Mesendoderm (in vitro differentiated cells): ENCODE data around the gene TSPAN31.

Source experiments
- DNase-seq: peaks from one replicate; pipeline ENCODE4 v3.0.0; 2013
- H2AK5ac ChIP-seq: 2 replicates; pipeline ENCODE4 v1.6.1; 2013; ENCODE audit warnings: low read length, inconsistent platforms
- H2BK120ac ChIP-seq: 2 replicates; pipeline ENCODE4 v1.6.1; 2013; ENCODE audit warnings: low read depth, mild to moderate bottlenecking, low read length, moderate library complexity, mixed read lengths
- H2BK15ac ChIP-seq: replicated peaks from 2 replicates; pipeline ENCODE4 v1.6.1; 2013; ENCODE audit warnings: low read depth, mild to moderate bottlenecking, moderate library complexity
- H2BK5ac ChIP-seq: 2 replicates; pipeline ENCODE4 v1.6.1; 2013; ENCODE audit warnings: low read length, inconsistent platforms
- H3K18ac ChIP-seq: 2 replicates; pipeline ENCODE4 v1.6.1; 2013; ENCODE audit warnings: mild to moderate bottlenecking, low read length, mixed read lengths
- H3K23ac ChIP-seq: one replicate; pipeline ENCODE4 v1.6.1; 2013; ENCODE audit warnings: low read length
- H3K27ac ChIP-seq: 2 replicates; pipeline ENCODE4 v1.5.1; 2013; ENCODE audit warnings: low read depth, mild to moderate bottlenecking, inconsistent platforms, low read length, moderate library complexity
- H3K27me3 ChIP-seq: 2 replicates; pipeline ENCODE4 v1.6.1; 2013; ENCODE audit warnings: low read length, control low read depth, mild to moderate bottlenecking, inconsistent platforms; ENCODE audit not compliant: insufficient read depth, poor library complexity
- H3K36me3 ChIP-seq: 2 replicates; pipeline ENCODE4 v1.6.1; 2013; ENCODE audit warnings: low read length, inconsistent platforms; ENCODE audit not compliant: control insufficient read depth, insufficient read depth
- H3K4ac ChIP-seq: one replicate; pipeline ENCODE4 v1.6.1; 2013; ENCODE audit warnings: low read depth, mild to moderate bottlenecking, low read length, moderate library complexity
- H3K4me1 ChIP-seq: 2 replicates; pipeline ENCODE4 v1.6.1; 2013; ENCODE audit warnings: low read depth, low read length, inconsistent platforms; ENCODE audit not compliant: control insufficient read depth
- H3K4me2 ChIP-seq: 2 replicates; pipeline ENCODE4 v1.6.1; 2013; ENCODE audit warnings: low read length
- H3K4me3 ChIP-seq: 2 replicates; pipeline ENCODE4 v1.5.1; 2013; ENCODE audit warnings: mild to moderate bottlenecking, low read length
- H3K56ac ChIP-seq: one replicate; pipeline ENCODE4 v1.6.1; 2013; ENCODE audit warnings: low read length
- H3K79me1 ChIP-seq: 2 replicates; pipeline ENCODE4 v1.6.1; 2013; ENCODE audit warnings: low read length, inconsistent platforms
- H3K79me2 ChIP-seq: 2 replicates; pipeline ENCODE4 v1.6.1; 2013; ENCODE audit warnings: mild to moderate bottlenecking, low read length; ENCODE audit not compliant: control insufficient read depth, insufficient read depth
- H3K9ac ChIP-seq: 2 replicates; pipeline ENCODE4 v1.6.1; 2013; ENCODE audit warnings: low read length, inconsistent platforms
- H4K5ac ChIP-seq: one replicate; pipeline ENCODE4 v1.6.1; 2013; ENCODE audit warnings: low read length
- H4K8ac ChIP-seq: one replicate; pipeline ENCODE4 v1.6.1; 2013; ENCODE audit warnings: low read depth, mild to moderate bottlenecking, control low read depth, low read length, moderate library complexity
- WGBS: extraction: QIAGEN DNeasy Blood & Tissue Kit; methylation state at CpG from one replicate; pipeline ENCODE4 v1.1.7; 2013; ENCODE audit warnings: low lambda C conversion rate, missing lambda C conversion rate; ENCODE audit not compliant: insufficient coverage; ENCODE audit errors: extremely low coverage; 5-methylcytosine and 5-hydroxymethylcytosine counted together

The TSPAN31 gene

DNA sequence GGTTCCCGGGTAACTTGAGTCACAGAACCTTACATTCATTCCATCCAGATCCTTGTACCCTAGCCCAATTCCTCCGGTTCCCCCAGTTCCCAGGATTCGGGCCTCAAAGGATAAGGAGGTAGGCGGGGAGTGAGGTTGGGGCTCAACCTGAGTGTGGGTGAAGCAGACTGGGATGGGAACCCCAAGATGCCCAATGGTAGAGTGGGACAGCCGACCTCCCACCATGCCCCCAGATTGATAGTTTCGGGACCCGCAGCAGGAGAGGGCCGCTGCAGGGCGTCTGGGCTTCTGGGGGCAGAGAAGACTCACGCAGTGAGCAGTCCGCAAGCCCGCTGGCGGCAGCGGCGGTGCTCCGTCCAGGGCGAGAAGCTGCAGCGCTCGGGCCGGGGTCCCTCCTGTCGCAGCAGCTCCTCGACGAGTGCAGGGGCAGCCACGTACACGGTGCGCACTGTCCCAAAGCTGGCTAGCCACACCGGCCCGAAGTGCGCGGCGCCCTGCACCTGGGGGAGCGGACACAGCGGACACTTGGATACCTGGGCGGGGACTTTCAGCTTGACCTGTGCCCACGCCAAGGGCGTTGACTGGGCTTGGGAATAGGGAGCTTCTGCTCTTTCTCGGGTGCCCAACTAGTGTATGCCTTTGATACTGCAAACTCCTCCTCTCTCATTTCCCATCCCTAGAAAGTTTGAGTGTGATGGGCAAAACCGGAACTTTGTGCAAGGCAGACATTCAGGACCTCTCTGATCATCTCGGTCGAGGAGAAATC, 21.0 kb downstream of the TSPAN31 start:
- H4K8ac ChIP-seq: no peak overlapping the region
- H3K4me3 ChIP-seq: no peak overlapping the region
- no peak overlapping the region for H3K27ac ChIP-seq
- H3K79me2 ChIP-seq: no peaks in the 10 kb centered on the region
- H3K4me1 ChIP-seq: peaks cover 9% of the 10 kb centered on the region
- peaks cover 19% of the 10 kb centered on the region for H3K27me3 ChIP-seq
- no peak overlapping the region for H2BK5ac ChIP-seq
- no peak for DNase-seq
- no CpG with 5 or more reads among the region's 40 CpGs for WGBS
- peak overlapping the region; percentile 66 for H3K56ac ChIP-seq
- H3K4ac ChIP-seq: no peak overlapping the region
- no peak overlapping the region for H3K18ac ChIP-seq
- H3K36me3 ChIP-seq: peaks cover 2% of the 10 kb centered on the region
- H3K4me2 ChIP-seq: peak overlapping the region; percentile 28
- H3K79me1 ChIP-seq: peaks cover 4% of the 10 kb centered on the region
- no peak overlapping the region for H2BK15ac ChIP-seq
- no peak overlapping the region for H4K5ac ChIP-seq
- peak overlapping the region; percentile 51 for H3K9ac ChIP-seq
- no peak overlapping the region for H3K23ac ChIP-seq
- H2AK5ac ChIP-seq: no peak overlapping the region
- H2BK120ac ChIP-seq: no peak overlapping the region

DNA sequence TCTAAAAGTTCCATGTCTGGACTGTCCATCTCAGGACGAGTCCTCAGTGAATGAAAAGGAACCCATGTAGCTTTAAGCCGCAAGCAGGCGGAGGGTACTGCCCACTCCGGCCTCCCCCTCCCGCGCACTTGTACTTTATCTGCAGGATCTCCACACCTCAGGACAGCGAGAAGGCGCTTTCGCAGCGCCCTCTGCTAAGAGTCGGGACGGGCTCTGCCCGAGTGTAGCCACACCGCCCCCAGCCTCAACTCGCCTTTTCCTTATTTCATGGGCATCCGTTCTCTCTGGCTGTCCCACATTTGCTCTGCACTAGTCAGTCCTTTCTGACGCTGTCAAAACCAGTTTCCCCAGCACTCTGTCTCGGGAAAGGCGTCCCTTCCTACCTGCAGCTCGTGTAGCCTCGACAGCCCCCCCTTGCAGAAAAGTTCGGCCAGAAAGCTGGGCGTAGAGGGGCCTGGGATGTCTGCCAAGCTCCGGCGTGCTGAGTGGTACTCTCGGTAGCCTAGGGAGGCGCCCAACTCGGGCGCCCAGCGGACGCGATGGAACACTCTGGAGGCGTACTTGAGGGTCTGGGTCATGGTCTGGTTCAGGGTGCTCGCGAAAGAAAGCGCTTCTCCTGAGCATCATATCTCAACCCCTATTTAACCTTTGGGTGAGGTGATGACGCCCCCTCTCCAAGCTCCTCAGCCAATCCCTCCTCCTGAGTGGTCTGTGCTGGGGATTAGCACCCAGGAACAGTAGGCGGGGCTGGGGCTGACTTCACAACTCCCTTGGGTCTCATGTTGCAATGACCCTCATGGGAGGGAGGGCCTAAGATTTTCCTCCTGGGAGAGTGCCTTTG, 21.8 kb downstream of the TSPAN31 start, which contains the start of gene CYP27B1:
TSS of gene CYP27B1 (minus strand) at position 615 of the 841 bp plus-strand sequence. CDS start at position 578, 37 bp downstream.
- Histone ChIP-seq H3K56ac (peak within 1 kb of the TSS; percentile 66), H3K4ac (no peak within 1 kb of the TSS), H2BK120ac (no peak within 1 kb of the TSS), H3K4me2 (peak within 1 kb of the TSS; percentile 28), H3K4me3 (no peak within 1 kb of the TSS), H3K9ac (peak within 1 kb of the TSS; percentile 38), H3K4me1 (peaks cover 9% of the 10 kb centered on the region), H3K18ac (no peak within 1 kb of the TSS), H2BK15ac (no peak within 1 kb of the TSS), H3K36me3 (peaks cover 2% of the 10 kb centered on the region), H3K79me1 (peaks cover 8% of the 10 kb centered on the region), H4K5ac (no peak within 1 kb of the TSS), H2AK5ac (no peak within 1 kb of the TSS), H3K23ac (no peak within 1 kb of the TSS), H2BK5ac (no peak within 1 kb of the TSS), H4K8ac (no peak within 1 kb of the TSS), H3K79me2 (peaks cover 3% of the 10 kb centered on the region), H3K27me3 (peaks cover 19% of the 10 kb centered on the region), H3K27ac (no peak within 1 kb of the TSS)
- no CpG with 5 or more reads among the region's 38 CpGs for WGBS
- DNase-seq: peak; percentile 81

GRCh38 chr12:57767305-57767698, 22.5 kb downstream of the TSPAN31 start:
- Histone ChIP-seq H3K18ac (no peak overlapping the region), H3K79me1 (peaks cover 8% of the 10 kb centered on the region), H3K79me2 (peaks cover 3% of the 10 kb centered on the region), H3K4me1 (peaks cover 9% of the 10 kb centered on the region), H3K4ac (no peak overlapping the region), H4K8ac (no peak overlapping the region), H3K4me2 (no peak overlapping the region), H3K27ac (no peak overlapping the region), H3K56ac (no peak overlapping the region), H3K23ac (no peak overlapping the region), H3K27me3 (peaks cover 19% of the 10 kb centered on the region), H4K5ac (no peak overlapping the region), H2BK120ac (no peak overlapping the region), H3K9ac (no peak overlapping the region), H3K4me3 (no peak overlapping the region), H2BK5ac (no peak overlapping the region), H2BK15ac (no peak overlapping the region), H2AK5ac (no peak overlapping the region), H3K36me3 (peaks cover 2% of the 10 kb centered on the region)
- DNase-seq: no peak

DNA sequence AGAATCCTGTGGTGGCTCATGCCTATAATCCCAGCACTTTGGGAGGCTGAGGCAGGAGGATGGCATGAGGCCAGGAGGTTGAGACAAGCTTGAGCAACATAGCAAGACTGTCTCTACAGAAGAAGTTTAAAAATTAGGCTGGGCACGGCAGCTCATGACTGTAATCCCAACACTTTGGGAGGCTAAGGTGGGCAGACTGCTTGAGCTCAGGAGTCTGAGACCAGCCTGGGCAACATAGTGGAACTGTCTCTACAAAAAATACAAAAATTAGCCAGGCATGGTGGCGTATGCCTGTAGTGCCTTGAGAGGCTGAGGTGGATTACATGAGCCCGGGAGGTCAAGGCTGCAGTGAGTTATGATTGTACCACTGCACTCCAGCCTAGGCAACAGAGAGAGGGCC, 23.0 kb downstream of the TSPAN31 start:
- no peak overlapping the region for H4K5ac ChIP-seq
- no peak overlapping the region for H2AK5ac ChIP-seq
- no peak overlapping the region for H3K4me3 ChIP-seq
- no CpG with 5 or more reads among the region's 3 CpGs for WGBS
- no peak overlapping the region for H3K23ac ChIP-seq
- H3K9ac ChIP-seq: no peak overlapping the region
- H3K79me1 ChIP-seq: peaks cover 8% of the 10 kb centered on the region
- no peak for DNase-seq
- no peak overlapping the region for H2BK15ac ChIP-seq
- peaks cover 3% of the 10 kb centered on the region for H3K79me2 ChIP-seq
- no peak overlapping the region for H3K56ac ChIP-seq
- no peak overlapping the region for H3K4me2 ChIP-seq
- no peak overlapping the region for H2BK120ac ChIP-seq
- peaks cover 19% of the 10 kb centered on the region for H3K27me3 ChIP-seq
- peaks cover 2% of the 10 kb centered on the region for H3K36me3 ChIP-seq
- H3K4ac ChIP-seq: no peak overlapping the region
- H3K4me1 ChIP-seq: peaks cover 9% of the 10 kb centered on the region
- H3K27ac ChIP-seq: no peak overlapping the region
- H4K8ac ChIP-seq: no peak overlapping the region
- H3K18ac ChIP-seq: no peak overlapping the region
- no peak overlapping the region for H2BK5ac ChIP-seq

DNA sequence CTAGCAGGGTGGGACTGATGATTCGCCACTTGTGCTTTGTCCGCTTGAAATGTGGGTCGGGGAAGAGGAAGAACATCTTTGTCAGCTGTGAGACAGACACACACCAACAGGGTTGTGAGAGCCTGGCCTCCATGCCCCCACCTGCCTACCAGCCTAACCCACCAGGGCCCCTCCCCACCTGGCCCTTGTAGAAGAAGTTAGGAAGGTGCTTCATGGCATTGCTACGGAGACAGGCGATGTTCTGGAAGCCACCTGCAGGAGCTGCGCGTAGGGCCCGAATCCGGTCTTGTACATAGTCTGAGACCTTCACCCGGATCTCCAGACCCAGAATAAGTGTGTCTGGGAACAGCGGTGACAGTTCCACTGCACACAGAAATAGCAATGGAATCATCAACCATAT, 24.8 kb downstream of the TSPAN31 start:
- peaks cover 8% of the 10 kb centered on the region for H3K79me1 ChIP-seq
- H2AK5ac ChIP-seq: no peak overlapping the region
- no peak overlapping the region for H3K4ac ChIP-seq
- no peak overlapping the region for H3K27ac ChIP-seq
- H3K9ac ChIP-seq: no peak overlapping the region
- no peak overlapping the region for H2BK5ac ChIP-seq
- H3K27me3 ChIP-seq: peaks cover 12% of the 10 kb centered on the region
- WGBS: no CpG with 5 or more reads among the region's 11 CpGs
- DNase-seq: no peak
- no peak overlapping the region for H3K23ac ChIP-seq
- no peak overlapping the region for H2BK120ac ChIP-seq
- no peak overlapping the region for H4K8ac ChIP-seq
- no peak overlapping the region for H3K56ac ChIP-seq
- peaks cover 3% of the 10 kb centered on the region for H3K79me2 ChIP-seq
- peaks cover 2% of the 10 kb centered on the region for H3K36me3 ChIP-seq
- no peak overlapping the region for H4K5ac ChIP-seq
- H3K4me1 ChIP-seq: peaks cover 9% of the 10 kb centered on the region
- H2BK15ac ChIP-seq: no peak overlapping the region
- no peak overlapping the region for H3K18ac ChIP-seq
- no peak overlapping the region for H3K4me2 ChIP-seq
- H3K4me3 ChIP-seq: no peak overlapping the region
